GM12801 (cell line): ENCODE data around the gene ABHD14A.

Experiments
- TF ChIP-seq, protein P1 (sequence below): IDR thresholded peaks from one replicate; pipeline ENCODE4 v1.5.1; 2011; ENCODE audit warnings: control low read depth; ENCODE audit not compliant: insufficient read length; ENCODE audit errors: extremely low read depth

The ABHD14A gene

DNA sequence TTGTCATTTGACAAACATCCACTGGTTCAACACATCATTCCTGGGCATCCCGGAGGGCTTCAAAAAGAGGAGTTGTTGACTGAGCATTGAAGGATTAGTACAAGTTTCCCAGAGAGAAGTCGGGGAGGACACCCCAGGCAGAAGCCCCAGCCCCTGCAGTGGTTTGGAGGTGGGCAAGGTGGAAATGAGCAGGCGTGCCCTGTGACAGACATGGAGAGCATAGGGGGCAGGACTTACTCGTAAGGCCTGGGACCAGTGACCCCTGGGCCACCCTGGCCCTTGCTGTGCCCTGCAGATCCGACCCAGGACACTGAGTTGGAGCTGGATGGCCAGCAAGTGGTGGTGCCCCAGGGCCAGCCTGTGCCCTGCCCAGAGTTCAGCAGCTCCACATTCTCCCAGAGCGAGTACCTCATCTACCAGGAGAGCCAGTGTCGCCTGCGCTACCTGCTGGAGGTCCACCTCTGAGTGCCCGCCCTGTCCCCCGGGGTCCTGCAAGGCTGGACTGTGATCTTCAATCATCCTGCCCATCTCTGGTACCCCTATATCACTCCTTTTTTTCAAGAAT, 26.8 kb upstream of the ABHD14A start:
- TF ChIP-seq, protein P1, sequence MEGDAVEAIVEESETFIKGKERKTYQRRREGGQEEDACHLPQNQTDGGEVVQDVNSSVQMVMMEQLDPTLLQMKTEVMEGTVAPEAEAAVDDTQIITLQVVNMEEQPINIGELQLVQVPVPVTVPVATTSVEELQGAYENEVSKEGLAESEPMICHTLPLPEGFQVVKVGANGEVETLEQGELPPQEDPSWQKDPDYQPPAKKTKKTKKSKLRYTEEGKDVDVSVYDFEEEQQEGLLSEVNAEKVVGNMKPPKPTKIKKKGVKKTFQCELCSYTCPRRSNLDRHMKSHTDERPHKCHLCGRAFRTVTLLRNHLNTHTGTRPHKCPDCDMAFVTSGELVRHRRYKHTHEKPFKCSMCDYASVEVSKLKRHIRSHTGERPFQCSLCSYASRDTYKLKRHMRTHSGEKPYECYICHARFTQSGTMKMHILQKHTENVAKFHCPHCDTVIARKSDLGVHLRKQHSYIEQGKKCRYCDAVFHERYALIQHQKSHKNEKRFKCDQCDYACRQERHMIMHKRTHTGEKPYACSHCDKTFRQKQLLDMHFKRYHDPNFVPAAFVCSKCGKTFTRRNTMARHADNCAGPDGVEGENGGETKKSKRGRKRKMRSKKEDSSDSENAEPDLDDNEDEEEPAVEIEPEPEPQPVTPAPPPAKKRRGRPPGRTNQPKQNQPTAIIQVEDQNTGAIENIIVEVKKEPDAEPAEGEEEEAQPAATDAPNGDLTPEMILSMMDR: no peak

- TF ChIP-seq, protein P1: no peak
Observed at GRCh38 chr3:51949121-51949520, 25.7 kb upstream of the ABHD14A start.

GRCh38 chr3:51950899-51951298, 24.0 kb upstream of the ABHD14A start:
- TF ChIP-seq, protein P1: no peak

- TF ChIP-seq, protein P1: no peak
Observed at GRCh38 chr3:51953445-51953844, 21.4 kb upstream of the ABHD14A start.

- TF ChIP-seq, protein P1: no peak
Observed at GRCh38 chr3:51954105-51954504, 20.8 kb upstream of the ABHD14A start.

DNA sequence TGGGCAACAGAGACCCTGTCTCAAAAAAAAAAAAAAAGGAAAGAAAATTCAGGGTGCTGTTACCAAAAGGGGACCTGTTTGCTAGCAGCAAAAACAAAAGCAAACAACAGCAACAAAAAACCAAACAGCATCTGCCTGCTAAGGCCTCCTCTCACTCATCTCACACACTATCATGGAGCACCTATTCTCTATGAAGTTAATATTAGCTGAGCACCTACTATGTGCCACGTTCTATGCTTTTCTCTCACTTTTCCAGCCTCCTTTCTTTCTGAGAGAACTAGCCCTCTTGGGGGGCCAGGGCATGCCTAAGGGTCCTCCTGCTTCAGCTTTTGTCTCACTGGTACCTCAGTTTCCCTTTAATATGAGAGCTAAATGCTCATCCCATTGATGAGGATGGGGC, 20.2 kb upstream of the ABHD14A start:
- TF ChIP-seq, protein P1: no peak

DNA sequence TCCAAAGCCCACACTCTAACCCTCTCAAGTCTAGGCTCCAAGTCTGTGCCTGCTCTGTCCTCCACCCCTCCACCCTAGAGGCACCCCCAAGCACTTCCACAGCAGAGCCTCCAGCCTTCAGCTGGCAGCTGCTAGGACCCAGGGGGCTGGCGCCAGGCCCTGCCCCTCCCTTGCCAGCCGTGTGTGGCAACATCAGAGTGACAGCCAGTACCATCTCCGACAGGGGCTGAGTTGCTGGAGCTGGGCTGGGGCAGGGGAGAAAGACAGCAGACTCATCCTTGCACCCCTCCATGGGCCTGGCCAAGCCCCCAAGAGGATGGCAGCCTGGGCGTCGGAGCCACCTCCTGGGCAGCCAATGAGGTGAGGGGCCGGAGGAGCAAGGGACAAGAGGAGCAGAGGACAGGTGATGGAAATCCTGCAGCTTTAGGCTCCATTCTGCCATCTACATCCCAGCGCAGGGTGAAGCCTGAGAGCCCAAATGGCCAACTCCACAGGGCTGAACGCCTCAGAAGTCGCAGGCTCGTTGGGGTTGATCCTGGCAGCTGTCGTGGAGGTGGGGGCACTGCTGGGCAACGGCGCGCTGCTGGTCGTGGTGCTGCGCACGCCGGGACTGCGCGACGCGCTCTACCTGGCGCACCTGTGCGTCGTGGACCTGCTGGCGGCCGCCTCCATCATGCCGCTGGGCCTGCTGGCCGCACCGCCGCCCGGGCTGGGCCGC, 19.5 kb upstream of the ABHD14A start, which contains the start of gene GPR62:
Gene GPR62 (plus strand): TSS at position 207 of the 718 bp plus-strand sequence. CDS start 272 bp downstream, at position 479.
- TF ChIP-seq, protein P1: no peak
